Measurements from ENCODE around the gene DRD5.
"Not testable (repeated sequence)": the region's sequence is repeated elsewhere in the genome, so short reads cannot be mapped to it uniquely, and the experiment has no call there.

- not testable (repeated sequence) for TF ChIP-seq POLR2AphosphoS5, CTCF (IDR thresholded peaks at IDR 0.05)
Measured at GRCh38 chr4:9785891-9786290, 4.5 kb downstream of the DRD5 start.

All from stomach (tissue), 4 donors.